Sigmoid colon (tissue), 4 donors: ENCODE measurements around the gene IL16.

Experiments used
- POLR2A ChIP-seq, 2 donors: fragments of 450-650 bp; IDR thresholded peaks; one replicate each; pipeline ENCODE4 v1.6.1; 2016; ENCODE audit warnings: antibody characterized with exemption in 2 of 2, mild to moderate bottlenecking in 2 of 2, moderate library complexity in 2 of 2
- POLR2AphosphoS5 ChIP-seq, 4 donors: sonication (generic); formaldehyde crosslinking; IDR thresholded peaks; one replicate each; pipeline ENCODE4 v1.6.1; 2017; ENCODE audit warnings: antibody characterized with exemption in 4 of 4
- TF ChIP-seq, protein P1 (sequence below), 4 experiments: fragments of 450-650 bp in 3 of 4; fragments of 200-600 bp in 1 of 4; IDR thresholded peaks; one replicate each; pipeline ENCODE4 v1.5.1; 2016 to 2019; ENCODE audit warnings: antibody characterized with exemption in 4 of 4, mild to moderate bottlenecking in 3 of 4, moderate library complexity in 2 of 4

DNA sequence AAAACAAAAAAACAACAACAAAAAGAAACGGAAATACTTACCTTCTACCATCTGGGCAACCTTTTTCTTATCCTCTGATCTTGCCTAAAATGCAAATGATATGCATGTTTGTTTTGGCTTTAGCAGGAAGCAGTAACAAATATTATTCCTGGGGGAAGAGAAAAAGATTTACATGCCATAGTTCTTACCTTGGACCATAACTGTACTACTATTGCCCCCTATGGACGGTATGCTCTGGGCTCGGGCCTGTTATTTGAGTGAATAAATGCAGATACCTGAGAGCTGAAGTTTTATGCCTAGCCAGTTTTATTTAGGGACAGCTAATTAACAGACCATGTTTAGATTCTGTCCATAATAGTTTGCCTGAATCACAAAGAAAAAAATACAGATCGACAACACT is 139.9 kb downstream of the IL16 start:
- TF ChIP-seq, protein P1, sequence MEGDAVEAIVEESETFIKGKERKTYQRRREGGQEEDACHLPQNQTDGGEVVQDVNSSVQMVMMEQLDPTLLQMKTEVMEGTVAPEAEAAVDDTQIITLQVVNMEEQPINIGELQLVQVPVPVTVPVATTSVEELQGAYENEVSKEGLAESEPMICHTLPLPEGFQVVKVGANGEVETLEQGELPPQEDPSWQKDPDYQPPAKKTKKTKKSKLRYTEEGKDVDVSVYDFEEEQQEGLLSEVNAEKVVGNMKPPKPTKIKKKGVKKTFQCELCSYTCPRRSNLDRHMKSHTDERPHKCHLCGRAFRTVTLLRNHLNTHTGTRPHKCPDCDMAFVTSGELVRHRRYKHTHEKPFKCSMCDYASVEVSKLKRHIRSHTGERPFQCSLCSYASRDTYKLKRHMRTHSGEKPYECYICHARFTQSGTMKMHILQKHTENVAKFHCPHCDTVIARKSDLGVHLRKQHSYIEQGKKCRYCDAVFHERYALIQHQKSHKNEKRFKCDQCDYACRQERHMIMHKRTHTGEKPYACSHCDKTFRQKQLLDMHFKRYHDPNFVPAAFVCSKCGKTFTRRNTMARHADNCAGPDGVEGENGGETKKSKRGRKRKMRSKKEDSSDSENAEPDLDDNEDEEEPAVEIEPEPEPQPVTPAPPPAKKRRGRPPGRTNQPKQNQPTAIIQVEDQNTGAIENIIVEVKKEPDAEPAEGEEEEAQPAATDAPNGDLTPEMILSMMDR (IDR thresholded peaks at IDR 0.05) = no peak
- TF ChIP-seq POLR2A (IDR thresholded peaks at IDR 0.05) = no peak
- no peak for TF ChIP-seq POLR2AphosphoS5 (IDR thresholded peaks at IDR 0.05)
